SKM-1 (cell line): ENCODE measurements around the gene ZNF219.

Source experiments
- DNase-seq: peaks from one replicate; lab custom pipeline; 2025; ENCODE audit not compliant: unreplicated experiment; lab: John Stamatoyannopoulos, UW

ZNF219 gene

GRCh38 chr14:21088687-21089086 lies 9.8 kb downstream of the ZNF219 start:
- no peak for DNase-seq

DNA sequence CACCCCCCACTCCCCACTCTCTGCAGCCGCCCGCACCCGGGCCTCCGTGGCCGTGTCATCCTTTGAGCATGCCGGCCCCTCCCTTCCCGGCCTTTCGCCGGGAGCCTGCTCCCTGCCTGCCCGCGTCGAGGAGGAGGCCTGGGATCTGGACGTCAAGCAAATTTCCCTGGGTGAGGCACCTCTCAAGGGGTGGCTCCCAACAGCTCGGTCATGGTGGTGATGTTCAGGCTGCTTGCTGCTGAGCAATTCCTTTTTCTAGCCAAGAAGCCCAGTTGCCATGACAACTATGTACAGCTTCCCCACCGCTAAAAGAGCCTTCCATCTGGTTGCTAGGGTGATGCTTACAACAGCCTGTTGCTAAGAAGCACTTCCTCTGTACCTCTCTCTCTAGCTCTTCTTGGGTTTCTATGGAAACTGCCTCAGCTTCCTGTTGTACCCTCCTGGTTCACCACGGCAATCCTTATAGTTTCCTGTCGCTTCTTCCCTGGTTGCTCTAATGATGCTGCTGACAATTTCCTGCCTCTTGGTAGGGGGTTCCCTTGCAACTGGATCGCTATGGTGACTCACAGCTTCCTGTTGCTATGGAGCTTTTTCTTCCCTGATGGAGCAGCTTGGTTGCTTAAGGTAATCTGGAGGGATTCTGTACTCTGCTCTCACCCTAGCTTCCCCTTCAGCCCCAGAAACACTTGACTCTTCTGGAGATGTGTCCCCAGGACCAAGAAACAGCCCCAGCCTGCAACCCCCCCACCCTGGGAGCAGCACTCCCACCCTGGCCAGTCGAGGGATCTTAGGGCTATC lies 11.0 kb downstream of the ZNF219 start:
- DNase-seq = peak; percentile 22

DNA sequence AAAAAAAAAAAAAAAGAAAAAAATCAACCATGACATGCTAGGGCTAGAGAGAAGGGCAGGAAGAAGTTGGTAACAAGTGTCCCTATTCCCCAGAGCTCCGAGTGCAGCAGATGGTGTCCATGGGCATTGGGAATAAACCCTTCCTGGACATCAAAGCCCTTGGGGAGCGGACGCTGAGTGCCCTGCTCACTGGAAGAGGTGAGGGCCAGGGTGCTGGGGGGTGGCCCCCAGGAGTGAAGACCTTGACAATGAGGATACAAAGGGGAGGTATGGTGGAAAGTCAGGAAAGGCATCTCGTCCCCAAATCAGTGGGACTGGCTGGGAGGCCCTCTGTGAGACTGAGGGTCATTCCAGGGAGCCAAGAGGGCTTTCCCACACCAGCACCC lies 11.6 kb downstream of the ZNF219 start:
- no peak for DNase-seq

DNA sequence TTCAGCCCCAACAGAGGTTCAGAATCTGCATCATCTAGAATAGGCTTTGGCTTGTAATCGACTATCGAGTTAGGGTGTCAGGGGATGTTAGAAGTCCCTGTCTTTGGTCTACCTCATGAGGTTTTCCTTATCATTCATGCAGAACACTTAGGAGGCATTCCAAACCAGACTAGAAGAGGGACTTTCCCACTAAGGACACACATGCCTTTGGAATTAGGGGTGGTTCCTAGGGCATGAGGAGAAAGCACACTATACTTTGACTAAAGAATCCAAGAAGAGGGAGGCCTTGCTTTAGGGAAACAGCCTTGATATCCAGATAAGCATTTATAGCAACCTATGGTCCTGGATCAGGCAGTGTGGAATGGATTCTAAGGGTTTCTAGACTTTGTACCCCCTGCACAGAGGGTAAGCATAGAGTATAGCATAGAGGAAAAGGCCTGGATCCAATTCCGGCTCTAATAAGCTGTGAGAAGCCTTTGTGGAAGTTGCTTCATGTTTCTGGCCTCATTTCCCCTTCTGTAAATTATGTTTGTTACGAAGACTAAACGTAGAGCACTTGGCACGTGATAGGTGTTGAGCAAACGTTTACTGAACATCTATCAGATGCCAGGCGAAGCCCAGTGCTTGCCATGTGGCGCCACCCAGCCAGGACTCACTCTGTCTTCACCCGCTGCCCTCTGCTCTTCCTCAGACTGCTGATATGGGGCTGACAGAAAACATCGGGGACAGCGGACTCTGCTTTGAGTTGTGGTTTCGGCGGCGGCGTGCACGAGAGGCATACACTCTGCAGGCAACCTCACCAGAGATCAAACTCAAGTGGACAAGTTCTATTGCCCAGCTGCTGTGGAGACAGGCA lies 13.2 kb downstream of the ZNF219 start:
- no peak for DNase-seq

- no peak for DNase-seq
These were observed 14.1 kb downstream of the ZNF219 start for GRCh38 chr14:21084396-21084795.

DNA sequence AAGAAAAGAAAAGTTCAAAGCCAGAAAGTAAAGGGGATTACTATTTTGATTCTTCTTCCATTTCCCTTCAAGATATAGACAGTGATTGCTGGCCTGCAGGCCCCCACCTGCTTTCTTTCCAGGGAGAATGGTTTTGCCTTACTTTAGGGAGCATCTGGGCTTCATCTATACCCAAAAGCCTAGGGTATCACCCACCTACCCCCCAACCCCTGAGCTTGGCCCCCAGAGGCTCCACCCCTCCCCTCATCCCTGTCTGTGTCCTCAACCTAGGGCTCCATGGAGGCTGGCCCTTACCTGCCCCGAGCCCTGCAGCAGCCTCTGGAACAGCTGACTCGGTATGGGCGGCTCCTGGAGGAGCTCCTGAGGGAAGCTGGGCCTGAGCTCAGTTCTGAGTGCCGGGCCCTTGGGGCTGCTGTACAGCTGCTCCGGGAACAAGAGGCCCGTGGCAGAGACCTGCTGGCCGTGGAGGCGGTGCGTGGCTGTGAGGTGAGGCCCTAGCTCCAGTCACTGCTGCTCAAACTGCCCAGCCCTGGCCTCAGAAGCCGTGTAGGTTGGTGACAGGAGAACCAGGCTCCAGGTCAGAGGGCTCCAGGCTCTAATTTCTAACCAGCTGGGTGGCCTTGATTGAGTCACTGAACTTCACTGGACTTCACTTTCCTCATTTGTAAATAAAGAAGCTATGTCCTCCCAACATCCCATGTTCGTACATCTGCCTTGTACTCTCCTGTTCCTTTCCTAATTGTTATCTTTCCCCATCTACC lies 14.7 kb downstream of the ZNF219 start:
- no peak for DNase-seq

GRCh38 chr14:21081521-21082142 lies 16.8 kb downstream of the ZNF219 start:
- no peak for DNase-seq

- DNase-seq = no peak
These were observed 19.7 kb downstream of the ZNF219 start for GRCh38 chr14:21078726-21079125.

DNA sequence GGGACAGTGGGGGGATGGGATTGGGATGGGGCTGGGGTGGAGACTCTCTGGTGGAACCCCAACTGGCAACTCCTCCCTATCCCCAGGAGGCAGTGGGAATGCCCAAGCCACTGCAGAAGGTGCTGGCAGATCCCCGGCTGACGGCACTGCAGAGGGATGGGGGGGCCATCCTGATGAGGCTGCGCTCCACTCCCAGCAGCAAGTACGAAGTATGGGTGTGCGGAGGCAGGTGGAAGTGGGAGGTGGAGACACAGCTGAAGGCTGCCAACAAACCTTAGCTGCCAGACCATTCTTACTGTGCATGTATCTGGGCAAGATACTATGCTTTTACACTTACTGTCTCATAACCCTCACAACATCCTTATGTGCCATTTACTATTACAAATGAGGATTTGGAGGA lies 20.2 kb downstream of the ZNF219 start:
- no peak for DNase-seq

- DNase-seq = no peak
These were observed 20.8 kb downstream of the ZNF219 start for GRCh38 chr14:21077672-21078071.

DNA sequence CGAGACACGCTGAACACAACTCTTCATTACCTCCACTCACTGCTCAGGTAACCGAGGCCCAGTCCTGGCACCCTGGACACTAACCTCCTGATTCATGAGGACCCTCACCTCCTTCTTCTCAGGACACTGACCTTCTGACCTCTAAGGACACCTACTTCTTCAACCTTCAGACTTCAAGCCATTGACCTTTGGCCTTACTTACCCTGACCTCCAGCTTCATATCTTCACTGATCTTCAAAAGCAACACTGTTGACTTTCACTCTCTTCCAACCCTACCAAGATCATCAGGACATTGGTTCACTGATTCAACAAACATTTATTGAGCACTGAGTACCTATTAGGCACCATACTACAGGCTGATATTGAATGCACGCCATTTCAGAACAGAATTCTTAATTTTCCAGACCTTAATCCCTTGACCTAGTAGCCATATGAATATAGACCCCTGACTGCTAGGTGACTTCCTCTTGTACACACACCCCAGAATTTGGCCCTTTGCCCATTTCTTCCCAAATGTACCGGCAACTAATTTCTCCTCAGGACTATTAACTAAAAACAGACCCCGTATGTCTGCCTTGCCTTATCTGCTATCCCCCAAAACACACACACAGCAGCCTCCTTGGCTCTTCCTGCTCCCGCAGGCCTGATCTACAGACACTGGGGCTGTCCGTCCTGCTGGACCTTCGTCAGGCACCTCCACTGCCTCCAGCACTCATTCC lies 22.6 kb downstream of the ZNF219 start:
- DNase-seq = no peak

- DNase-seq = no peak
These were observed 23.8 kb downstream of the ZNF219 start for GRCh38 chr14:21074398-21075272.

- no peak for DNase-seq
These were observed 24.5 kb downstream of the ZNF219 start for GRCh38 chr14:21073921-21074320.

GRCh38 chr14:21072781-21073339 lies 25.6 kb downstream of the ZNF219 start:
- DNase-seq = no peak

GRCh38 chr14:21072031-21072473 lies 26.4 kb downstream of the ZNF219 start:
- DNase-seq = peak; percentile 2

GRCh38 chr14:21071225-21072030 lies 27.0 kb downstream of the ZNF219 start:
- peak; percentile 59 for DNase-seq

GRCh38 chr14:21070610-21071224 lies 27.7 kb downstream of the ZNF219 start:
- DNase-seq = peak; percentile 7
